Measurements from ENCODE around the gene IGLON5.

The IGLON5 gene

GRCh38 chr19:51311351-51312257 lies at the start of gene IGLON5:
Gene IGLON5 (plus strand): TSS chr19:51311644. CDS start chr19:51311848, 204 bp downstream.
- no peak within 1 kb of the TSS for H3K4me3 ChIP-seq (replicated peaks in 1 of 2; ENCODE audit: low read depth in 2 of 2, low read length in 2 of 2)
- TF ChIP-seq CTCF (IDR thresholded peaks at IDR 0.05; ENCODE audit: low read depth, low read length) = no peak
- no peak for DNase-seq (ENCODE audit: low read depth in 2 of 2)

- DNase-seq (ENCODE audit: low read depth in 2 of 2) = no peak
- H3K4me3 ChIP-seq (replicated peaks in 1 of 2; ENCODE audit: low read depth in 2 of 2, low read length in 2 of 2) = no peak overlapping the region
- no peak for TF ChIP-seq CTCF (IDR thresholded peaks at IDR 0.05; ENCODE audit: low read depth, low read length)
These were observed 47.6 kb upstream of the IGLON5 start for GRCh38 chr19:51263808-51264207.

- peak in 1 of 2 donors; percentile 1 for DNase-seq (ENCODE audit: low read depth in 2 of 2)
- no peak for TF ChIP-seq CTCF (IDR thresholded peaks at IDR 0.05; ENCODE audit: low read depth, low read length)
- no peak overlapping the region for H3K4me3 ChIP-seq (replicated peaks in 1 of 2; ENCODE audit: low read depth in 2 of 2, low read length in 2 of 2)
These were observed 40.4 kb upstream of the IGLON5 start for GRCh38 chr19:51271067-51271466.

- H3K4me3 ChIP-seq (replicated peaks in 1 of 2; ENCODE audit: low read depth in 2 of 2, low read length in 2 of 2) = no peak overlapping the region
- no peak for DNase-seq (ENCODE audit: low read depth in 2 of 2)
- TF ChIP-seq CTCF (IDR thresholded peaks at IDR 0.05; ENCODE audit: low read depth, low read length) = no peak
These were observed 39.1 kb upstream of the IGLON5 start for GRCh38 chr19:51272183-51272810.

- no peak overlapping the region for H3K4me3 ChIP-seq (replicated peaks in 1 of 2; ENCODE audit: low read depth in 2 of 2, low read length in 2 of 2)
- TF ChIP-seq CTCF (IDR thresholded peaks at IDR 0.05; ENCODE audit: low read depth, low read length) = no peak
- DNase-seq (ENCODE audit: low read depth in 2 of 2) = no peak
These were observed 37.2 kb upstream of the IGLON5 start for GRCh38 chr19:51274049-51274770.

- H3K4me3 ChIP-seq (replicated peaks in 1 of 2; ENCODE audit: low read depth in 2 of 2, low read length in 2 of 2) = no peak overlapping the region
- no peak for TF ChIP-seq CTCF (IDR thresholded peaks at IDR 0.05; ENCODE audit: low read depth, low read length)
- DNase-seq (ENCODE audit: low read depth in 2 of 2) = no peak
These were observed 34.3 kb upstream of the IGLON5 start for GRCh38 chr19:51277112-51277511.
